ENCODE results near the gene MTSS2.

MTSS2 gene

DNA sequence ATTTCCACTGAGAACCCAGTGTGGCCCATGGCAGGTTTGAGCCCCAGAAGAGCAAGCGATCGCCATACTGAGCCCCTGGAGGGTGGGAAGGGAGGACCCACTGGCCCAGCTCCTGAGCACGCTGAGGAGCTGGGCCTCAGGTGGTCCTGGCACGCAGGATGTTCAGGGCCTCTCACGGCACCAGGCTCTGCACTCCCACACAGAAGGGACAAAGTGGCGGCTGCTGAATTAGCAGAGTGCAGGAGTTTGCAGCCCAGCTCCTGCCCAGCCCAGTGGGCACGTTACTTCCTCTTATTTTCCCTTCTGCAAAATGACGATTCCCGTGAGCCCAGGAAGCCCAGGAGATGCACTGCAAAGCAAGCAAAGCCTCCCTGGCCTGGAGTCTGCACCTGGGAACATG is 42.3 kb upstream of the MTSS2 start:
- no peak for TF ChIP-seq CTCF (IDR thresholded peaks at IDR 0.05; ENCODE audit: low read depth, low read length, missing control alignments)
- DNase-seq (ENCODE audit: extremely low read depth, low read depth): no peak
- no peak overlapping the region for H3K4me3 ChIP-seq (replicated peaks; ENCODE audit: low read depth, low read length)

GRCh38 chr16:70726892-70727361 is 41.1 kb upstream of the MTSS2 start:
- H3K4me3 ChIP-seq (replicated peaks; ENCODE audit: low read depth, low read length): no peak overlapping the region
- no peak for DNase-seq (ENCODE audit: extremely low read depth, low read depth)
- no peak for TF ChIP-seq CTCF (IDR thresholded peaks at IDR 0.05; ENCODE audit: low read depth, low read length, missing control alignments)

GRCh38 chr16:70725912-70726828 is 40.3 kb upstream of the MTSS2 start:
- no peak for TF ChIP-seq CTCF (IDR thresholded peaks at IDR 0.05; ENCODE audit: low read depth, low read length, missing control alignments)
- H3K4me3 ChIP-seq (replicated peaks; ENCODE audit: low read depth, low read length): no peak overlapping the region
- no peak for DNase-seq (ENCODE audit: extremely low read depth, low read depth)

GRCh38 chr16:70725024-70725911 is 39.4 kb upstream of the MTSS2 start:
- H3K4me3 ChIP-seq (replicated peaks; ENCODE audit: low read depth, low read length): no peak overlapping the region
- no peak for TF ChIP-seq CTCF (IDR thresholded peaks at IDR 0.05; ENCODE audit: low read depth, low read length, missing control alignments)
- DNase-seq (ENCODE audit: extremely low read depth, low read depth): no peak

GRCh38 chr16:70724146-70725023 is 38.5 kb upstream of the MTSS2 start:
- H3K4me3 ChIP-seq (replicated peaks; ENCODE audit: low read depth, low read length): no peak overlapping the region
- no peak for TF ChIP-seq CTCF (IDR thresholded peaks at IDR 0.05; ENCODE audit: low read depth, low read length, missing control alignments)
- no peak for DNase-seq (ENCODE audit: extremely low read depth, low read depth)

DNA sequence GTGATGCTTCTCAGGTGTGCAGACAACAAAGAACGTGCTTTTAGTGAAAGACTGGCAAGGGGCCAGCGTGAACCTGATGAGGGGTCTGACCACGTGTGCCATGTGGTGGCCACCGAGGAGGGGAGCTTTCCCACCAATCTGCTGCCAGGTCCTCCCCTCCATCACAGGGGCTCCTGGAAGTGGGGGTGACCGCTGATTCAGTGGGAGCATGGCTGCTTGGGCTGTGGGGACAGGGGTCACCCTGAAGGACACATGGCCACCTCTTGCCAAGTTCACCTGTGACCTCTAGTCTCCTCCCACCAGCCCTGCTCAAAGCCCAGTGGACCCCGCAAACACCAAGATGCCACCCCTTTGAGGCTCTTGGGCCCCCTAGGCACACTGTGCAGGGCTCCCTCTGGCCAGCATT is 37.9 kb upstream of the MTSS2 start:
- no peak for DNase-seq (ENCODE audit: extremely low read depth, low read depth)
- H3K4me3 ChIP-seq (replicated peaks; ENCODE audit: low read depth, low read length): no peak overlapping the region
- no peak for TF ChIP-seq CTCF (IDR thresholded peaks at IDR 0.05; ENCODE audit: low read depth, low read length, missing control alignments)

All from HFF-Myc (cell line).